Natural killer cell (primary cell): ENCODE measurements around the gene SNX9. TPM values are rescaled to one million over a fixed set of nuclear protein-coding genes. Genes with fewer than 3 reads are reported as not detected.
"Not testable (repeated sequence)": the region's sequence is repeated elsewhere in the genome, so short reads cannot be mapped to it uniquely, and the experiment has no call there.

Experiments
- ATAC-seq, 3 donors: fragments of 150-1000 bp in 2 of 3; fragments of 200-7000 bp in 1 of 3; cut with Tn5 transposase; 1 replicate in 1 of 3; 2 replicates in 2 of 3; pipeline ENCODE4 v1.10.0; 2021; ENCODE audit warnings: mild to moderate bottlenecking in 2 of 3, moderate library complexity in 2 of 3
- DNase-seq, 2 donors: peaks; one replicate each; pipeline versions ENCODE4 v3.0.0 to v3.0.0-alpha.2; 2013 to 2021; ENCODE audit warnings: mixed read lengths in 1 of 2
- H3K27ac ChIP-seq: one replicate; pipeline ENCODE4 v1.5.1; 2013; ENCODE audit warnings: mild to moderate bottlenecking, low read length
- H3K27me3 ChIP-seq: one replicate; pipeline ENCODE4 v1.6.1; 2013; ENCODE audit warnings: low read length; ENCODE audit not compliant: control insufficient read depth, insufficient read depth
- H3K36me3 ChIP-seq: one replicate; pipeline ENCODE4 v1.6.1; 2013; ENCODE audit warnings: low read length; ENCODE audit not compliant: control insufficient read depth, insufficient read depth
- H3K4me1 ChIP-seq: one replicate; pipeline ENCODE4 v1.6.1; 2013; ENCODE audit warnings: low read length; ENCODE audit not compliant: control insufficient read depth, insufficient read depth
- H3K4me3 ChIP-seq: one replicate; pipeline ENCODE4 v1.5.1; 2013; ENCODE audit warnings: low read length
- H3K9me3 ChIP-seq: one replicate; pipeline ENCODE4 v1.6.1; 2013; ENCODE audit warnings: low read length; ENCODE audit not compliant: control insufficient read depth, insufficient read depth
- H3K27ac Mint-ChIP-seq, 2 donors: one replicate each; pipeline ENCODE4 v1.8.0; 2022; ENCODE audit warnings: mild to moderate bottlenecking in 2 of 2, mixed read lengths in 2 of 2, moderate library complexity in 1 of 2
- H3K27me3 Mint-ChIP-seq, 2 donors: one replicate each; pipeline ENCODE4 v1.8.0; 2022; ENCODE audit warnings: low read depth in 2 of 2, mixed read lengths in 2 of 2
- H3K36me3 Mint-ChIP-seq: one replicate; pipeline ENCODE4 v1.8.0; 2022; ENCODE audit warnings: mixed read lengths
- H3K4me1 Mint-ChIP-seq, 2 donors: one replicate each; pipeline ENCODE4 v1.8.0; 2022; ENCODE audit warnings: mixed read lengths in 2 of 2
- H3K4me3 Mint-ChIP-seq: one replicate; pipeline ENCODE4 v1.8.0; 2022; ENCODE audit warnings: mild to moderate bottlenecking, moderate library complexity, mixed read lengths
- H3K9me3 Mint-ChIP-seq, 2 donors: one replicate each; pipeline ENCODE4 v1.8.0; 2022; ENCODE audit warnings: mixed read lengths in 2 of 2
- CTCF ChIP-seq: fragments of 200-600 bp; IDR thresholded peaks from one replicate; pipeline ENCODE4 v1.8.0; 2022; ENCODE audit warnings: antibody characterized with exemption
- WGBS: methylation state at CpG from one replicate; pipeline ENCODE4 v1.1.7; 2013; ENCODE audit warnings: missing lambda C conversion rate; ENCODE audit not compliant: insufficient coverage; 5-methylcytosine and 5-hydroxymethylcytosine counted together
- intact Hi-C: fragments of 100-400 bp; cut with micrococcal nuclease; formaldehyde crosslinking; loops from one replicate; pipeline ENCODE4 v1.14.2; 2022
- total RNA-seq, 4 donors: library from RNA; stranded (reverse); fragments of 120-200 nt in 1 of 4; gene quantifications; one replicate each; pipeline versions ENCODE4 v1.2.3 to v1.2.4, GENCODE V29; 2013 to 2022

Gene SNX9
- total RNA-seq, 3 donors from 2014 or later (not counting 1 experiment from before 2014, with no cell fraction given): 6.0 to 9.7 (median 7.3) TPM

- intact Hi-C loops: no loop called here
- Histone ChIP-seq H3K36me3 (peaks cover 12% of the 10 kb centered on the region), H3K4me1 (no peaks in the 10 kb centered on the region), H3K27me3 (no peaks in the 10 kb centered on the region), H3K9me3 (no peaks in the 10 kb centered on the region), H3K27ac (no peak overlapping the region), H3K4me3 (no peak overlapping the region)
- WGBS: 86% methylated on average over 1 of the region's 2 CpGs
- H3K27ac Mint-ChIP-seq: no peak overlapping the region
- no peak overlapping the region for H3K4me3 Mint-ChIP-seq
- no peaks in the 10 kb centered on the region for H3K9me3 Mint-ChIP-seq
- no peak for DNase-seq
- no peaks in the 10 kb centered on the region for H3K4me1 Mint-ChIP-seq
- H3K36me3 Mint-ChIP-seq: peaks cover 11% of the 10 kb centered on the region
- no peaks in the 10 kb centered on the region for H3K27me3 Mint-ChIP-seq
- no peak for TF ChIP-seq CTCF
- ATAC-seq: no peak
Observed at GRCh38 chr6:157935786-157936185, 112.7 kb downstream of the SNX9 start.

- ATAC-seq (no peak), DNase-seq (no peak)
- no peaks in the 10 kb centered on the region for H3K9me3 Mint-ChIP-seq
- 92% methylated on average over 2 of the region's 3 CpGs for WGBS
- H3K36me3 Mint-ChIP-seq: peaks cover 11% of the 10 kb centered on the region
- no peak overlapping the region for H3K27ac Mint-ChIP-seq
- Histone ChIP-seq H3K4me3 (no peak overlapping the region), H3K4me1 (no peaks in the 10 kb centered on the region), H3K36me3 (peaks cover 11% of the 10 kb centered on the region), H3K27me3 (no peaks in the 10 kb centered on the region), H3K9me3 (no peaks in the 10 kb centered on the region), H3K27ac (no peak overlapping the region)
- no peaks in the 10 kb centered on the region for H3K27me3 Mint-ChIP-seq
- TF ChIP-seq CTCF: no peak
- H3K4me3 Mint-ChIP-seq: no peak overlapping the region
- intact Hi-C loops: no loop called here
- H3K4me1 Mint-ChIP-seq: no peaks in the 10 kb centered on the region
Observed at GRCh38 chr6:157937318-157937717, 114.3 kb downstream of the SNX9 start.

GRCh38 chr6:157937916-157938315 lies 114.9 kb downstream of the SNX9 start:
- Mint-ChIP-seq H3K4me3 (no peak overlapping the region), H3K9me3 (no peaks in the 10 kb centered on the region), H3K27ac (no peak overlapping the region), H3K4me1 (no peaks in the 10 kb centered on the region), H3K27me3 (no peaks in the 10 kb centered on the region), H3K36me3 (peaks cover 11% of the 10 kb centered on the region)
- 94% methylated on average over 6 of the region's 6 CpGs for WGBS
- Histone ChIP-seq H3K4me1 (no peaks in the 10 kb centered on the region), H3K4me3 (no peak overlapping the region), H3K9me3 (no peaks in the 10 kb centered on the region), H3K36me3 (peaks cover 11% of the 10 kb centered on the region), H3K27me3 (no peaks in the 10 kb centered on the region), H3K27ac (no peak overlapping the region)
- no peak for TF ChIP-seq CTCF
- intact Hi-C loops: no loop called here
- DNase-seq (no peak), ATAC-seq (no peak)

- H3K27ac Mint-ChIP-seq, H3K4me1 Mint-ChIP-seq, intact Hi-C loops, H3K36me3 ChIP-seq, H3K9me3 Mint-ChIP-seq, H3K27ac ChIP-seq, H3K27me3 Mint-ChIP-seq, H3K27me3 ChIP-seq, H3K9me3 ChIP-seq, H3K4me1 ChIP-seq, H3K4me3 ChIP-seq, H3K4me3 Mint-ChIP-seq, ATAC-seq, DNase-seq: not testable (repeated sequence)
- 91% methylated on average over 10 of the region's 12 CpGs for WGBS
- H3K36me3 Mint-ChIP-seq: peaks cover 11% of the 10 kb centered on the region
Observed at GRCh38 chr6:157940375-157941036, 117.5 kb downstream of the SNX9 start.
